Left lung (tissue), 10 donors: ENCODE measurements around the gene COX10. TPM values are rescaled to one million over a fixed set of nuclear protein-coding genes. Genes with fewer than 3 reads are reported as not detected.

Source experiments
- ATAC-seq: fragments of 200-7000 bp; cut with Tn5 transposase; one replicate; pipeline ENCODE4 v1.9.1; 2020; ENCODE audit warnings: moderate library complexity
- DNase-seq, 4 donors: peaks; one replicate each; pipeline ENCODE4 v3.0.0-alpha.2; 2013 to 2020
- H3K27ac ChIP-seq, 2 donors: fragments of 200-600 bp; sonication (generic) in 1 of 2; one replicate each; pipeline versions ENCODE4 v1.5.0 to v1.8.0; 2020 to 2021
- H3K27me3 ChIP-seq, 2 donors: fragments of 200-600 bp; sonication (generic) in 1 of 2; one replicate each; pipeline versions ENCODE4 v1.5.0 to v1.8.0; 2020 to 2021
- H3K36me3 ChIP-seq, 2 donors: fragments of 200-600 bp; sonication (generic) in 1 of 2; one replicate each; pipeline versions ENCODE4 v1.5.0 to v1.8.0; 2020 to 2021
- H3K4me1 ChIP-seq, 2 donors: fragments of 200-600 bp; one replicate each; pipeline ENCODE4 v1.8.0; 2021
- H3K4me3 ChIP-seq, 2 donors: fragments of 200-600 bp; sonication (generic) in 1 of 2; one replicate each; pipeline versions ENCODE4 v1.5.0 to v1.8.0; 2020 to 2021; ENCODE audit warnings: mild to moderate bottlenecking in 1 of 2
- H3K9me3 ChIP-seq, 2 donors: fragments of 200-600 bp; sonication (generic) in 1 of 2; one replicate each; pipeline versions ENCODE4 v1.5.0 to v1.8.0; 2020 to 2021
- intact Hi-C, 2 donors: fragments of 100-400 bp; cut with DNase I; formaldehyde crosslinking; loops; one replicate each; pipeline versions ENCODE4 v1.11.2 to v1.14.2; 2022
- polyA plus RNA-seq, 6 donors: library from polyadenylated mRNA; unstranded; fragments of 120-200 nt; gene quantifications; one replicate each; pipeline ENCODE4 v1.2.1, GENCODE V29; 2013; ENCODE audit not compliant: insufficient read length in 6 of 6
- total RNA-seq, 2 donors: library from RNA; stranded (reverse); fragmentation: NEBNext Ultra II Directional; extraction: Animal tissue kit (Norgen Biotek cat#: 25700); gene quantifications; one replicate each; pipeline ENCODE4 v1.2.1, GENCODE V29; 2021
- TF ChIP-seq, protein P1 (sequence below), 2 donors: fragments of 200-600 bp; sonication (generic) in 1 of 2; IDR thresholded peaks; one replicate each; pipeline versions ENCODE4 v1.5.0 to v1.8.0; 2021; ENCODE audit warnings: antibody characterized with exemption in 2 of 2
- donor health status: DM: no; HTN: yes; CAD: no.
- donor health status: DM: no; HTN: no; CAD: no.

The COX10 gene
- total and polyA plus RNA-seq, 8 donors, result 11.8 to 15.7 (median 12.4) TPM

DNA sequence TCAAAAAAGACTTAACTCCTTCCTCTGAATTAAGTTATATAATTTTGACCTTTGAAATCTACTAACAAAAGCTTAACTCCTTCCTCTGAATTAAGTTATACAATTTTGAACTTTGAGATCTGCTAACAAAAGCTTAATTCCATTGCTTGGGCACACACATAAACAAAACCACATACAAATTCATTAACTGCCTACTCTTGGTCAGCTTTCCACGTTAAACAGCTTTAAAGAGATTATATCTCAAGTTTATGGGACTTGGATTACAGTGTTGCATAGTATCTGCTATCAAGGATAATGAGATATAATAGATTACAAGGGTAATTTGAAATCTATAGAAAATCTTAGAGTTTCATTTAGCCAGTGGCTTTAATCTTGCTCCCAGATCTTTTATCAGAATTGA is 23.5 kb downstream of the COX10 start:
- no peaks in the 10 kb centered on the region for H3K9me3 ChIP-seq
- TF ChIP-seq, protein P1, sequence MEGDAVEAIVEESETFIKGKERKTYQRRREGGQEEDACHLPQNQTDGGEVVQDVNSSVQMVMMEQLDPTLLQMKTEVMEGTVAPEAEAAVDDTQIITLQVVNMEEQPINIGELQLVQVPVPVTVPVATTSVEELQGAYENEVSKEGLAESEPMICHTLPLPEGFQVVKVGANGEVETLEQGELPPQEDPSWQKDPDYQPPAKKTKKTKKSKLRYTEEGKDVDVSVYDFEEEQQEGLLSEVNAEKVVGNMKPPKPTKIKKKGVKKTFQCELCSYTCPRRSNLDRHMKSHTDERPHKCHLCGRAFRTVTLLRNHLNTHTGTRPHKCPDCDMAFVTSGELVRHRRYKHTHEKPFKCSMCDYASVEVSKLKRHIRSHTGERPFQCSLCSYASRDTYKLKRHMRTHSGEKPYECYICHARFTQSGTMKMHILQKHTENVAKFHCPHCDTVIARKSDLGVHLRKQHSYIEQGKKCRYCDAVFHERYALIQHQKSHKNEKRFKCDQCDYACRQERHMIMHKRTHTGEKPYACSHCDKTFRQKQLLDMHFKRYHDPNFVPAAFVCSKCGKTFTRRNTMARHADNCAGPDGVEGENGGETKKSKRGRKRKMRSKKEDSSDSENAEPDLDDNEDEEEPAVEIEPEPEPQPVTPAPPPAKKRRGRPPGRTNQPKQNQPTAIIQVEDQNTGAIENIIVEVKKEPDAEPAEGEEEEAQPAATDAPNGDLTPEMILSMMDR (IDR thresholded peaks at IDR 0.05), result no peak
- intact Hi-C loops, result no loop called here
- no peak for ATAC-seq
- DNase-seq, result no peak
- no peak overlapping the region for H3K27ac ChIP-seq
- H3K27me3 ChIP-seq, result no peaks in the 10 kb centered on the region
- peaks cover 0 to 11% of the 10 kb centered on the region in 2 donors for H3K4me1 ChIP-seq
- no peak overlapping the region for H3K4me3 ChIP-seq
- H3K36me3 ChIP-seq, result no peaks in the 10 kb centered on the region

DNA sequence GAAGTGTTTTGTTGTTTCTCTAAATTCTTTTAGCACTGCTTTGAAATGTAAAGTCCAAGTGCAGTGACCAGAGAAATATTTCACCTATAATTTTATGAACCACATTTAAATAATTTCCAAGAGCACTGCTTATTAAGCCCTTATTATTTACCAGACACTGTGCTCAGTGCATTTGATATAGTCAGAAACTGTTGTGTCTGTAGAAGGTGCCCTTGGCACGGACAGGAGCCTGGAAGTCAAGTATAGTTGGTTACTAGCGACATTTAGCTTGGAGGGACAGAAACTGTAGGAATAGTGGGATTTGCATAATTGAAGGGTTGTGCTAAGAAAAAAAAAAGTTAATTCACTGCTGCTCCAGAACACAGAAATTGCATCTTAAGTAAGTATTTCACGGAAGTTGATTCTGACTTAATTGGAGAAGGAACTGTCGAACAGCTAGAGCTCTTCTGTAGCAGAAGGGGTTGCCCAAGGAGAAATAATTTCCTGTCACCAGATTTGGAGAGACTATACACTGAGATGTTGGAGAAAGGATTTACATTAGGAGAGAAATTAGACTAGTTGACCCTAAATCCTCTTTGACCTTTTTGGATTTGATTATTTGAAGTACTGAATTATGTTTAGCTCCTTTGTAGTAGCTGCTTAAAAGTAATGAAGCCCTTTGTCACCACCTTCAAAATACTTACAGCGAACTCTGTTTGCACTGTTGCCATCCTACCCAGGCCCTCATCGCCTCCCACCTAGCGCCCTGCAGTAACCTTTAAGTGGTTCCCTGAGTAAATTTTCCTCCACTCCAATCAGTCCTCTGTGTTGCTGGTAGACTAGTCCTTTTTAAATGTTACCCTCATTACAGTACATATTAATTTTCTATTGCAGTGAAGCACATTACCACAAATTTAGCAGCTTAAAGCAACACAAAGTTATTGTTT is 25.6 kb downstream of the COX10 start:
- Histone ChIP-seq H3K36me3 (no peaks in the 10 kb centered on the region), H3K27me3 (no peaks in the 10 kb centered on the region), H3K9me3 (no peaks in the 10 kb centered on the region), H3K4me1 (peaks cover 0 to 11% of the 10 kb centered on the region in 2 donors), H3K4me3 (no peak overlapping the region), H3K27ac (peak overlapping the region in 1 of 2 donors; percentile 50)
- DNase-seq (peak in 1 of 4 donors; percentile 19), ATAC-seq (peak; percentile 89)
- intact Hi-C loops, result no loop called here
- TF ChIP-seq, protein P1 (IDR thresholded peaks at IDR 0.05), result no peak

DNA sequence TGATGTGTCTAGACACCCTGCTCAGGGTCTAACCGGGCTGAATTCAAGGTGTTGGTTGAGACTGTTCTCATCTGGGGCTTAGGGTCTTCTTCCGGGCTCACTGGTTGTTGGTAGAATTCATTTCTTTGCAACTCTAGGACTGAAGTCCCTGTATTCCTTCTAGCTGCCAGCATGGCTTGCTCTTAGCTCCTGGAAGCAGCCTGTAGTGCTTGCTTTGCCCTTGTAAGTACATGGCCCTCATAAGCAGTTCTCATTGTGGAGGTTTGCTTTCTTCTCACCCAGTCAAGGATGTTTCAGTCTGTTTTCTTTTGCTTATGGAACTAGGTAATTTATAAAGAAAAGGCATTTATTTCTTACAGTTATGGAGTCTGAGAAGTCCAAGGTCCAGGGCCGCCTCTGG is 26.3 kb downstream of the COX10 start:
- TF ChIP-seq, protein P1 (IDR thresholded peaks at IDR 0.05), result no peak
- no peak overlapping the region for H3K4me3 ChIP-seq
- H3K36me3 ChIP-seq, result no peaks in the 10 kb centered on the region
- DNase-seq (peak in 2 of 4 donors; percentile 36 to 52), ATAC-seq (peak; percentile 91)
- H3K27ac ChIP-seq, result peak overlapping the region in 1 of 2 donors; percentile 50
- no peaks in the 10 kb centered on the region for H3K27me3 ChIP-seq
- no peaks in the 10 kb centered on the region for H3K9me3 ChIP-seq
- peaks cover 0 to 11% of the 10 kb centered on the region in 2 donors for H3K4me1 ChIP-seq
- intact Hi-C loops, result no loop called here

DNA sequence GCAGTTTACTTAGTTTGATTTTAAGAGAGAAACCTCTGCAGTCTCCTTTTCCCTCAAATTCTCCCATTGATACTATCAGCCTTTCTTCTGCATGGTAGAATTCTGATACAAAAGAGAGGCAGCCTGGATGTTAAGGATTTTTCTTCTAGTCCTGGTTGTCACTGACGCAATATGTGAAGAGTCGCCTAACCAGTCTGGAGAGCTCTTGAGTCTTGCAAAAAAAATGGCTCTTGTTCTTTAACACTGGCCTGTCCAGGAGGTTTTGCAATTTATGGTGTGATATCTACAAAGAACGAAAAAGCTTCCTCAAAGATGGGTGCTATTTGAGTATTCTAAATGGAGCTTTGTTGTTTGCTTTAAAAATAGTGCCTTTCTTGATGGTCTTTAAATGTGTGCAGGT is 28.9 kb downstream of the COX10 start:
- intact Hi-C loops, result no loop called here
- TF ChIP-seq, protein P1 (IDR thresholded peaks at IDR 0.05), result no peak
- H3K27me3 ChIP-seq, result no peaks in the 10 kb centered on the region
- ATAC-seq, result peak; percentile 52
- no peaks in the 10 kb centered on the region for H3K36me3 ChIP-seq
- no peak overlapping the region for H3K27ac ChIP-seq
- peaks cover 0 to 11% of the 10 kb centered on the region in 2 donors for H3K4me1 ChIP-seq
- H3K4me3 ChIP-seq, result no peak overlapping the region
- no peaks in the 10 kb centered on the region for H3K9me3 ChIP-seq
- DNase-seq, result peak in 1 of 4 donors; percentile 49

DNA sequence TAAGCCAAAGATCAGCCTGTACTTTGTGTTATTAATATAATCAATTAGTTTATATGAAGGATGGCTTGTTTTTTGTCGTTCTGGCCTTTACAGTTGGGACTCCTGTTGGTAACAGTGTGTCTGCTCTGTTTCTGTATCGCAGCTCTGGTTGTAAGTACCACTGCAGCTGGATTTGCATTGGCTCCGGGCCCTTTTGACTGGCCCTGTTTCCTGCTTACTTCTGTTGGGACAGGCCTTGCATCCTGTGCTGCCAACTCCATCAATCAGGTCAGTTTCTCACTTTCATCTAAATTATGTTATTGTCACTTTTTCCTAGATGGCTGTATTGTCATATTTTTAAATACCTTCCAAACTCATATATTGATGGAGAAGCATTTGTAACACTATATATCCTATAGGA is 32.7 kb downstream of the COX10 start:
- Histone ChIP-seq H3K36me3 (no peaks in the 10 kb centered on the region), H3K4me1 (no peaks in the 10 kb centered on the region), H3K27ac (no peak overlapping the region), H3K4me3 (no peak overlapping the region), H3K9me3 (no peaks in the 10 kb centered on the region), H3K27me3 (no peaks in the 10 kb centered on the region)
- DNase-seq, result no peak
- TF ChIP-seq, protein P1 (IDR thresholded peaks at IDR 0.05), result no peak
- no peak for ATAC-seq
- intact Hi-C loops, result no loop called here
